HCT116 (cell line): Measurements from ENCODE around the gene SLC5A2.

Experiments used
- CEBPB ChIP-seq: IDR thresholded peaks from 2 replicates; pipeline ENCODE4 v1.6.1; 2012; ENCODE audit warnings: low read depth
- CTCF ChIP-seq, 3 experiments: fragments of 200-600 bp in 1 of 3; sonication (generic) in 1 of 3; IDR thresholded peaks in 2 of 3; conservative IDR thresholded peaks in 1 of 3; 2 replicates each; pipeline ENCODE4 v1.5.1; 2012 to 2017; ENCODE audit warnings: low read depth in 2 of 3, low read length in 2 of 3, antibody characterized with exemption in 1 of 3, borderline replicate concordance in 1 of 3, control low read depth in 1 of 3, mild to moderate bottlenecking in 1 of 3, mixed read lengths in 1 of 3, mixed run types in 1 of 3, moderate library complexity in 1 of 3; ENCODE audit not compliant: insufficient read depth in 1 of 3
- ELF1 ChIP-seq: IDR thresholded peaks from 2 replicates; pipeline ENCODE4 v1.6.1; 2012; ENCODE audit warnings: low read depth, borderline replicate concordance
- EZH2 ChIP-seq: fragments of 200-600 bp; sonication (generic); IDR thresholded peaks from 2 replicates; pipeline ENCODE4 v1.6.1; 2017; ENCODE audit warnings: antibody characterized with exemption, mixed run types
- EZH2phosphoT487 ChIP-seq: fragments of 200-600 bp; IDR thresholded peaks from 2 replicates; pipeline ENCODE4 v1.6.1; 2018; ENCODE audit warnings: antibody characterized with exemption, borderline replicate concordance
- FOSL1 ChIP-seq: IDR thresholded peaks from 2 replicates; pipeline ENCODE4 v1.6.1; 2012; ENCODE audit warnings: low read depth
- POLR2A ChIP-seq: IDR thresholded peaks from 2 replicates; pipeline ENCODE4 v1.7.0; 2011; ENCODE audit warnings: borderline replicate concordance; ENCODE audit not compliant: insufficient read depth, insufficient read length; ENCODE audit errors: extremely low read depth
- POLR2AphosphoS5 ChIP-seq: IDR thresholded peaks from 2 replicates; pipeline ENCODE4 v1.6.1; 2011; ENCODE audit warnings: mild to moderate bottlenecking, low read depth, low read length, moderate library complexity
- RAD21 ChIP-seq: IDR thresholded peaks from 2 replicates; pipeline ENCODE4 v1.6.1; 2012; ENCODE audit warnings: low read depth, mild to moderate bottlenecking
- REST ChIP-seq: IDR thresholded peaks from 2 replicates; pipeline ENCODE4 v1.6.1; 2012; ENCODE audit warnings: low read depth
- SIN3A ChIP-seq: IDR thresholded peaks from 2 replicates; pipeline ENCODE4 v1.6.1; 2012; ENCODE audit warnings: low read depth
- SRF ChIP-seq: IDR thresholded peaks from 2 replicates; pipeline ENCODE4 v1.6.1; 2012; ENCODE audit warnings: low read depth

GRCh38 chr16:31452631-31453106 lies 30.3 kb upstream of the SLC5A2 start:
- TF ChIP-seq CTCF (IDR thresholded peaks at IDR 0.05 in 2 of 3, conservative IDR thresholded peaks at IDR 0.05 in 1 of 3; ENCODE audit: borderline replicate concordance in 1 of 3, insufficient read depth in 1 of 3, low read depth in 2 of 3, low read length in 2 of 3): no peak
- TF ChIP-seq POLR2AphosphoS5: no peak
- no peak for TF ChIP-seq POLR2A
- no peak for TF ChIP-seq REST
- no peak for TF ChIP-seq SIN3A
- no peak for TF ChIP-seq EZH2
- no peak for TF ChIP-seq FOSL1
- no peak for TF ChIP-seq CEBPB
- TF ChIP-seq SRF: no peak
- TF ChIP-seq EZH2phosphoT487: no peak
- TF ChIP-seq ELF1: no peak
- no peak for TF ChIP-seq RAD21
